ENCODE measurements around the gene RNASE7.

DNA sequence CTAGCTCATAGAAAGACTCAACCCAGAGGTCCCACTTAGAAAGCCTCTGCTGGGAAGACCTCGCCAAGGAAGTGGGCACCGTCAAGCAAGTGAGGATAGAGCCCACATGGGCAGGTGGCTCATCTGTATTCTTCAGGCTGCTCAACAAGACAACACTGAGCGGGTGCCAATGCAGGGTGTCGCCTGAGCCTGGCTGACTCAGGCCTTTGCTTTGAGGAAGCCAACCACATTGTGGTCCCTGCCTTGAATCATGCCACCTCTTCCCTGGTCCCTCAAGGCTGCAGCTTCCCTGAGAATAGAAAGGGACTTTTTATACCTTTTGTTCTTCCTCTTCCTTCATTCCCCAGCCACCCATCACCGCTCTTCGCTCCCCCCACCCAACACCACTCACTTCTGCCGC is 5.4 kb upstream of the RNASE7 start:
- TF ChIP-seq, protein P1, sequence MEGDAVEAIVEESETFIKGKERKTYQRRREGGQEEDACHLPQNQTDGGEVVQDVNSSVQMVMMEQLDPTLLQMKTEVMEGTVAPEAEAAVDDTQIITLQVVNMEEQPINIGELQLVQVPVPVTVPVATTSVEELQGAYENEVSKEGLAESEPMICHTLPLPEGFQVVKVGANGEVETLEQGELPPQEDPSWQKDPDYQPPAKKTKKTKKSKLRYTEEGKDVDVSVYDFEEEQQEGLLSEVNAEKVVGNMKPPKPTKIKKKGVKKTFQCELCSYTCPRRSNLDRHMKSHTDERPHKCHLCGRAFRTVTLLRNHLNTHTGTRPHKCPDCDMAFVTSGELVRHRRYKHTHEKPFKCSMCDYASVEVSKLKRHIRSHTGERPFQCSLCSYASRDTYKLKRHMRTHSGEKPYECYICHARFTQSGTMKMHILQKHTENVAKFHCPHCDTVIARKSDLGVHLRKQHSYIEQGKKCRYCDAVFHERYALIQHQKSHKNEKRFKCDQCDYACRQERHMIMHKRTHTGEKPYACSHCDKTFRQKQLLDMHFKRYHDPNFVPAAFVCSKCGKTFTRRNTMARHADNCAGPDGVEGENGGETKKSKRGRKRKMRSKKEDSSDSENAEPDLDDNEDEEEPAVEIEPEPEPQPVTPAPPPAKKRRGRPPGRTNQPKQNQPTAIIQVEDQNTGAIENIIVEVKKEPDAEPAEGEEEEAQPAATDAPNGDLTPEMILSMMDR (IDR thresholded peaks at IDR 0.05), result no peak
- TF ChIP-seq POLR2A (IDR thresholded peaks at IDR 0.05), result no peak
